Sigmoid colon (tissue), 7 donors: ENCODE data around the gene FAM174C. TPM values are rescaled to one million over a fixed set of nuclear protein-coding genes. Genes with fewer than 3 reads are reported as not detected.

Experiments used
- DNase-seq: peaks from one replicate; pipeline ENCODE4 v3.0.0-alpha.2; 2019
- H3K27ac ChIP-seq, 4 donors: fragments of 200-600 bp; sonication (generic); one replicate each; pipeline ENCODE4 v1.5.1; 2016 to 2019; ENCODE audit warnings: mild to moderate bottlenecking in 1 of 4
- H3K27me3 ChIP-seq, 3 donors: fragments of 200-600 bp; sonication (generic); one replicate each; pipeline ENCODE4 v1.5.1; 2019; ENCODE audit warnings: mild to moderate bottlenecking in 1 of 3
- H3K36me3 ChIP-seq, 4 donors: fragments of 200-600 bp; sonication (generic); one replicate each; pipeline ENCODE4 v1.5.1; 2016 to 2019
- H3K4me1 ChIP-seq, 4 donors: fragments of 200-600 bp; sonication (generic); one replicate each; pipeline ENCODE4 v1.5.1; 2017 to 2019
- H3K4me3 ChIP-seq, 4 donors: fragments of 200-600 bp; sonication (generic); one replicate each; pipeline ENCODE4 v1.5.1; 2017 to 2019; ENCODE audit warnings: mild to moderate bottlenecking in 2 of 4, moderate library complexity in 1 of 4
- H3K9me3 ChIP-seq, 4 donors: fragments of 200-600 bp in 3 of 4; sonication (generic) in 3 of 4; one replicate each; pipeline versions ENCODE4 v1.5.1 to v1.6.1; 2013 to 2019
- CTCF ChIP-seq, 4 experiments: fragments of 450-650 bp in 3 of 4; fragments of 200-600 bp in 1 of 4; IDR thresholded peaks; one replicate each; pipeline ENCODE4 v1.5.1; 2016 to 2019; ENCODE audit warnings: antibody characterized with exemption in 4 of 4, mild to moderate bottlenecking in 3 of 4, moderate library complexity in 2 of 4
- EP300 ChIP-seq, 4 donors: sonication (generic); formaldehyde crosslinking; IDR thresholded peaks; one replicate each; pipeline ENCODE4 v1.6.1; 2017; ENCODE audit warnings: antibody characterized with exemption in 4 of 4
- POLR2A ChIP-seq, 2 donors: fragments of 450-650 bp; IDR thresholded peaks; one replicate each; pipeline ENCODE4 v1.6.1; 2016; ENCODE audit warnings: antibody characterized with exemption in 2 of 2, mild to moderate bottlenecking in 2 of 2, moderate library complexity in 2 of 2
- POLR2AphosphoS5 ChIP-seq, 4 donors: sonication (generic); formaldehyde crosslinking; IDR thresholded peaks; one replicate each; pipeline ENCODE4 v1.6.1; 2017; ENCODE audit warnings: antibody characterized with exemption in 4 of 4
- WGBS, 2 donors: extraction: QIAGEN DNeasy Blood & Tissue Kit; methylation state at CpG; one replicate each; pipeline ENCODE4 v1.1.7; 2013; 5-methylcytosine and 5-hydroxymethylcytosine counted together
- intact Hi-C: fragments of 100-400 bp; cut with DNase I; formaldehyde crosslinking; loops from one replicate; pipeline ENCODE4 v1.15.1; 2023
- polyA plus RNA-seq, 3 donors: library from polyadenylated mRNA; stranded (reverse); fragments of 200-250 nt; gene quantifications; one replicate each; pipeline ENCODE4 v1.2.3, GENCODE V29; 2013
- total RNA-seq, 4 donors: library from RNA; depleted of rRNA; stranded (reverse); fragments of >200 nt; gene quantifications; one replicate each; pipeline ENCODE4 v1.1.0, GENCODE V29; 2016
- donor health status: healthy with polysubstance abuse.
- donor health status: Bipolar disorder and iron deficiency.
- donor health status: healthy.

The FAM174C gene
- total and polyA plus RNA-seq, 7 donors: 24.7 to 87.8 (median 37.0) TPM

DNA sequence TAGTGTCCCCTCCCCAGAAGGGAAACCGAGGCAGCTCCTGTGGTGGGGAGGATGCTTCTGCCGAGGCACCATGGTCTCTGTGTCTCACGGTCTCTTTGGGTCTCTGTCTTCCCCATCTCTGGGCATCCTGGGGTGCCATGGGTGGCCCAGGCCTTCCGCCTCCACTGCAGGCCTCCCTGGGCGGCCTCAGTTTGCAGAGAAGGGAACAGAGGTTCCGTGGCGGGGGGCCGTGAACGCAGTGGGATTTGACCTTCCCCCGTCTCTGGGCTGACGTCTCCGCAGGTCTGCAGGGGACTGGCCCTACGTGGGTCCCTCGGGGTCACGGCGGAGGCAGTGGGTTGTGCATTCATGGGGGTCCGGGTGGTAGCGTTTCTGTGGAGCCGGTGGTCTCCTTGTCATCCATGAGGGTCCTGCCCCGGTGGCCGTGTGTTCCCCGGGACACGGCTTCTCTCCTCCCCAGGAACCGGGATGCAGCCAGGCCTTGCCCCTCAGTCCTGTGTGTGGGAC lies 14.9 kb downstream of the FAM174C start:
- no peak overlapping the region for H3K27ac ChIP-seq
- TF ChIP-seq POLR2AphosphoS5 (IDR thresholded peaks at IDR 0.05): no peak
- no peak for TF ChIP-seq EP300 (IDR thresholded peaks at IDR 0.05)
- no peak for TF ChIP-seq POLR2A (IDR thresholded peaks at IDR 0.05)
- no peak for TF ChIP-seq CTCF (IDR thresholded peaks at IDR 0.05)
- H3K27me3 ChIP-seq: peaks cover 32 to 97% (median 90%) of the 10 kb centered on the region in 3 donors
- DNase-seq: no peak
- H3K4me3 ChIP-seq: no peak overlapping the region
- H3K9me3 ChIP-seq: no peaks in the 10 kb centered on the region
- WGBS, 2 donors: 85 to 89% methylated on average over 24 of the region's 24 CpGs
- H3K4me1 ChIP-seq: peaks cover 0 to 14% (median 7%) of the 10 kb centered on the region in 4 donors
- no peaks in the 10 kb centered on the region for H3K36me3 ChIP-seq
- intact Hi-C loops: no loop called here

DNA sequence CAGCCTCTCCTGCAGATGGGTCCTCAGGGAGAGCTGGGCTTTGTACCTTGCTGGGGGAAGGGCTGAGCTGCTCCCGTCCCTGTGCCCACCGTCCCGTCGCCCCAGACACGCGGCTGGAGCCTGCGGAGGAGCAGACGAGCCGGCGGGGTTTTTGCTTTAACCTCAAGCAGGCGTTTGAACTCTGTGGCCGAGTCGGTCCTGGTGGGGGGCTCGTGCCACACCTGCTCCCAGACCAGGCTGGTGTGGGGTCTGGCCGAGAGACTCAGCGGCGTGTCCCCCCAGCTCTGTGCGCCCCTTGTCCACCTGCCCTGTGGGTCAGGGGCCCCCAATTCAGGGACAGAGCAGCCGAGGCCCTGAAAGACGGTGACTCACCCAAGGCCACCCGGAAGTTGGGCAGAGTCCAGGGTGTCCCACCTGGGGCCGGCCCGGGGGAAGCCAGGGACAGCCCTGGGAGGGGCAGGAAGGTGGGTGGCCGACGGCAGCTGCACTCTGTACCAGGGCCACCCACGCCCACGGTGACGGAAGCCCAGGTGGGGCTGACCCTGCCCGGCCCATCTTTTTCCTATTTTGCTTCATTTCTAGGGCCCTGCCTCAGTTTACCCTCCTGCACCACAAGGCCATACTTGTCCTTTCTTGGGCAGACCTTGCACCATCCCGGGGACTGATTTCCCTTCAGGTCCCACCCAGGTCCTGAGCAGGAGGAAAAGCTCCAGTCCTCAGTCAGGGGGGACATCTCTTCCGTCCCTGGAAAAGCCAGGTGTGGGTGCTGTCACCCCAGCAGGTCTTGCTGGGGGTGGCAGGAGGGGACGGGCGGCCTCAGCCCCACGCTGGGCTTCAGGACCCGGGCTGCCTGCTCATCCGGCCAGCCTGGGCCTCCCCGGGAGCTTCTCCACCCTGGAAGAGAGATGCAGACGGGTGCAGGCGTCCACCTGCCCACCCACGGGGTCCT lies 15.6 kb downstream of the FAM174C start:
- no peak for DNase-seq
- H3K27ac ChIP-seq: no peak overlapping the region
- intact Hi-C loops: no loop called here
- no peaks in the 10 kb centered on the region for H3K9me3 ChIP-seq
- no peak overlapping the region for H3K4me3 ChIP-seq
- 35 to 68% methylated on average over 40 of the region's 40 CpGs for WGBS, 2 donors
- no peaks in the 10 kb centered on the region for H3K36me3 ChIP-seq
- peaks cover 0 to 21% (median 10%) of the 10 kb centered on the region in 4 donors for H3K4me1 ChIP-seq
- TF ChIP-seq POLR2A (IDR thresholded peaks at IDR 0.05) (no peak), CTCF (IDR thresholded peaks at IDR 0.05) (no peak), POLR2AphosphoS5 (IDR thresholded peaks at IDR 0.05) (no peak), EP300 (IDR thresholded peaks at IDR 0.05) (no peak)
- peaks cover 32 to 100% (median 94%) of the 10 kb centered on the region in 3 donors for H3K27me3 ChIP-seq

GRCh38 chr19:1291761-1292418 lies 16.6 kb downstream of the FAM174C start:
- Histone ChIP-seq H3K27ac (no peak overlapping the region), H3K36me3 (no peaks in the 10 kb centered on the region), H3K4me1 (peaks cover 0 to 16% (median 10%) of the 10 kb centered on the region in 4 donors), H3K27me3 (peaks cover 25 to 96% (median 85%) of the 10 kb centered on the region in 3 donors), H3K4me3 (no peak overlapping the region), H3K9me3 (no peaks in the 10 kb centered on the region)
- DNase-seq: no peak
- 17 to 50% methylated on average over 25 of the region's 25 CpGs for WGBS, 2 donors
- TF ChIP-seq POLR2A (IDR thresholded peaks at IDR 0.05): no peak
- no peak for TF ChIP-seq EP300 (IDR thresholded peaks at IDR 0.05)
- no peak for TF ChIP-seq POLR2AphosphoS5 (IDR thresholded peaks at IDR 0.05)
- TF ChIP-seq CTCF (IDR thresholded peaks at IDR 0.05): no peak
- intact Hi-C loops: no loop called here

DNA sequence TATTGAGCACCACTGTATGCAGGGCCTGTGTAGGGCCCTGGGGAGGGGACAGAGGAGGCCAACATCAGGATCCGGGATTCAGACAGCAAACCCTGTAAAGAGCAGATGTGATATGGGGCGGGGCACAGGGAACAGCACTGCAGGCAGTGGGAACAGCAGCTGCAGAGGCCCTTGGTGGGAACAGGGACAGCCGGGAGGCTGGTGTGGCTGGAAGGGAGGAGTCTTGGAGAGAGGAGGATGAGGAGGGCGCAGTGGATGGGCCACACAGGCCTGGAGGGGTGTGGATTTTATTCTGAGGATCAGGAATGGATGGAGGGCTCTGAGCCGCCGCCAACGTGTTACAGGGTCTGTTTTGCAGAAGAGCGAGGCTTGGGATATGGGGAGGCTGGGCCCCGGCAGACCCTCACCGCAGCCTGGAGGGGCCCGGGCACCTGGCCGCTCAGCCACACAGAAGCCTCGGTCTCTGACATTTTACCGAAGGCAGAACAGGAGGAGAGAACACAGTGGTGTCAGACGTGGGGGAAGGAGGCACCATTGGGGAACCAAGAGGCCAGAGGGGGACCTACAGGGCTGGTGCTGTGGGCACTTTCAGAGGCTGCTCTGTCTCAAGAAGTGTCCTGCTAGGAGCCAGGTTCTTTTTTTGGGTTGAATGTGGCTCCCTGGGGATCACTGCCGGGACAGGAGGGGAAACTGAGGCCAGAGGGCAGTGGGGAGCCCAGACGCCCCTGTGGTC lies 17.3 kb downstream of the FAM174C start:
- intact Hi-C loops: no loop called here
- Histone ChIP-seq H3K27ac (no peak overlapping the region), H3K36me3 (no peaks in the 10 kb centered on the region), H3K4me1 (peaks cover 0 to 11% (median 8%) of the 10 kb centered on the region in 4 donors), H3K4me3 (no peak overlapping the region), H3K9me3 (no peaks in the 10 kb centered on the region), H3K27me3 (peaks cover 18 to 89% (median 78%) of the 10 kb centered on the region in 3 donors)
- WGBS, 2 donors: 80 to 85% methylated on average over 17 of the region's 17 CpGs
- TF ChIP-seq CTCF (IDR thresholded peaks at IDR 0.05) (no peak), POLR2A (IDR thresholded peaks at IDR 0.05) (no peak), POLR2AphosphoS5 (IDR thresholded peaks at IDR 0.05) (no peak), EP300 (IDR thresholded peaks at IDR 0.05) (no peak)
- DNase-seq: no peak
